ENCODE data around the gene SLC8A1.

SLC8A1 gene

GRCh38 chr2:40049781-40050180 is 402.1 kb downstream of the SLC8A1 start:
- no peak overlapping the region for H4K8ac ChIP-seq (ENCODE audit: low read depth, low read length)
- no peaks in the 10 kb centered on the region for H3K36me3 ChIP-seq (ENCODE audit: control insufficient read depth in 1 of 2, insufficient read depth in 2 of 2, low read length in 2 of 2)
- no CpG with 5 or more reads among the region's 1 CpG for WGBS (ENCODE audit: extremely low coverage, insufficient coverage, insufficient read length)
- H3K79me2 ChIP-seq (ENCODE audit: control insufficient read depth, insufficient read depth, low read length, poor library complexity), result no peaks in the 10 kb centered on the region
- H3K79me1 ChIP-seq (ENCODE audit: low read length), result no peaks in the 10 kb centered on the region
- H3K4ac ChIP-seq (ENCODE audit: low read depth, low read length), result no peak overlapping the region
- H2AFZ ChIP-seq (ENCODE audit: insufficient read depth, low read length, poor library complexity), result no peak overlapping the region
- no peak overlapping the region for H3K18ac ChIP-seq (ENCODE audit: low read length)
- no peak overlapping the region for H3K4me2 ChIP-seq (ENCODE audit: low read length)
- no peaks in the 10 kb centered on the region for H3K4me1 ChIP-seq (ENCODE audit: control insufficient read depth in 1 of 2, insufficient read depth in 2 of 2, low read length in 2 of 2)
- H3K23ac ChIP-seq (ENCODE audit: low read length), result no peak overlapping the region
- H3K14ac ChIP-seq (ENCODE audit: low read length), result no peak overlapping the region
- H4K91ac ChIP-seq (ENCODE audit: low read depth, low read length), result no peak overlapping the region
- H2BK120ac ChIP-seq (ENCODE audit: insufficient read depth, low read length, poor library complexity), result no peak overlapping the region
- no peak overlapping the region for H3K4me3 ChIP-seq (ENCODE audit: low read depth, low read length)
- no peaks in the 10 kb centered on the region for H3K9me3 ChIP-seq (ENCODE audit: insufficient read depth, low read depth, low read length)
- no peaks in the 10 kb centered on the region for H3K27me3 ChIP-seq (ENCODE audit: insufficient read depth, low read length)
- no peak for DNase-seq
- H3K9ac ChIP-seq (ENCODE audit: low read length), result no peak overlapping the region
- H3K27ac ChIP-seq (ENCODE audit: low read depth, low read length), result no peak overlapping the region
- H2AK5ac ChIP-seq (ENCODE audit: low read length), result no peak overlapping the region
- H2BK5ac ChIP-seq (ENCODE audit: low read depth, low read length, poor library complexity), result no peak overlapping the region
- H4K12ac ChIP-seq (ENCODE audit: low read depth, low read length), result no peak overlapping the region
- H2BK12ac ChIP-seq (ENCODE audit: low read length), result no peak overlapping the region

DNA sequence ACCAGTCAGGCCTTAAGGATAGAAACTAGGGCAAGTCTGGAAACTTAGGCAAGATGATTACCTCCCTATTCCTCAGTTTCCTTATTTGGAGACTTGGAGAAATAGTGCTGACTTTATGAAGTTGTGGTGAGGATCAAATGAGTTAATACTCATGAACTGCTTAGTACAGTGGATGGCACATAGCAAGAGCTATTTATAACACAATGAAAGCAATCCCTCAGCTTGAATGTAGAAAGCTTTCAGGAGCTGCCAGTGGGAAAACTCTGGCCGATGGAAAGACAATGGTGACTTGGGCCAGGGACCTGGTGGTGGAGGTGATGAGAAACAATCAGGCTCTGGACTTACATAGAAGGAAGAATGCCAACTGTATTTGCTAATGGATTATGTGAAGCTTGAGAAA is 403.4 kb downstream of the SLC8A1 start:
- Histone ChIP-seq H3K4me3 (ENCODE audit: low read depth, low read length) (no peak overlapping the region), H3K27ac (ENCODE audit: low read depth, low read length) (no peak overlapping the region), H4K91ac (ENCODE audit: low read depth, low read length) (no peak overlapping the region), H3K4ac (ENCODE audit: low read depth, low read length) (no peak overlapping the region), H3K36me3 (ENCODE audit: control insufficient read depth in 1 of 2, insufficient read depth in 2 of 2, low read length in 2 of 2) (no peaks in the 10 kb centered on the region), H3K18ac (ENCODE audit: low read length) (no peak overlapping the region), H3K14ac (ENCODE audit: low read length) (no peak overlapping the region), H2AK5ac (ENCODE audit: low read length) (no peak overlapping the region), H2BK12ac (ENCODE audit: low read length) (no peak overlapping the region), H3K79me2 (ENCODE audit: control insufficient read depth, insufficient read depth, low read length, poor library complexity) (no peaks in the 10 kb centered on the region), H4K8ac (ENCODE audit: low read depth, low read length) (no peak overlapping the region), H3K4me2 (ENCODE audit: low read length) (no peak overlapping the region), H2AFZ (ENCODE audit: insufficient read depth, low read length, poor library complexity) (no peak overlapping the region), H3K9ac (ENCODE audit: low read length) (no peak overlapping the region), H2BK5ac (ENCODE audit: low read depth, low read length, poor library complexity) (no peak overlapping the region), H3K9me3 (ENCODE audit: insufficient read depth, low read depth, low read length) (no peaks in the 10 kb centered on the region), H2BK120ac (ENCODE audit: insufficient read depth, low read length, poor library complexity) (no peak overlapping the region), H3K27me3 (ENCODE audit: insufficient read depth, low read length) (no peaks in the 10 kb centered on the region), H3K79me1 (ENCODE audit: low read length) (no peaks in the 10 kb centered on the region), H3K4me1 (ENCODE audit: control insufficient read depth in 1 of 2, insufficient read depth in 2 of 2, low read length in 2 of 2) (no peaks in the 10 kb centered on the region), H3K23ac (ENCODE audit: low read length) (no peak overlapping the region), H4K12ac (ENCODE audit: low read depth, low read length) (no peak overlapping the region)
- WGBS (ENCODE audit: extremely low coverage, insufficient coverage, insufficient read length), result no CpG with 5 or more reads among the region's 1 CpG
- DNase-seq, result no peak

DNA sequence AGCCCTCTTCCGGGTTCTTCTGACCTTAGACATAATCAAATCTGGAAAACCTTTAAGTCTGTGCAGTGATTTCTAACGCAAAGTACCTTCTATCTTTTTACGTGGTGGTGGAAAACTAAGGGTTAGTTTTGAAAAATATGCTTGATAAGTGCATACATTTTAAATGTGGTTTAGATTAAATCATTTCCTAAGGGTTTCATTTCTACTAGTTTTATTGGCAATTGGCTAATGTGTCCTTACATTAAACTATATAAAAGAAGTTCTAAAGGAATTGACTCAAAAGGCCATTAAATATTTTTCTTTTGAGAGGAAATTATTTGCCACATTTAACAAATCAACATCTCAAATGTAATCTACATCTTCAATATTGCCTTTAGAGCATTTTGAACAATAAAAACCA is 404.5 kb downstream of the SLC8A1 start:
- no peak overlapping the region for H3K4me3 ChIP-seq (ENCODE audit: low read depth, low read length)
- DNase-seq, result no peak
- H2BK12ac ChIP-seq (ENCODE audit: low read length), result no peak overlapping the region
- H3K36me3 ChIP-seq (ENCODE audit: control insufficient read depth in 1 of 2, insufficient read depth in 2 of 2, low read length in 2 of 2), result no peaks in the 10 kb centered on the region
- no peak overlapping the region for H4K91ac ChIP-seq (ENCODE audit: low read depth, low read length)
- H3K27me3 ChIP-seq (ENCODE audit: insufficient read depth, low read length), result no peaks in the 10 kb centered on the region
- no peak overlapping the region for H2AK5ac ChIP-seq (ENCODE audit: low read length)
- no peaks in the 10 kb centered on the region for H3K79me1 ChIP-seq (ENCODE audit: low read length)
- H3K4ac ChIP-seq (ENCODE audit: low read depth, low read length), result no peak overlapping the region
- H3K27ac ChIP-seq (ENCODE audit: low read depth, low read length), result no peak overlapping the region
- H2BK120ac ChIP-seq (ENCODE audit: insufficient read depth, low read length, poor library complexity), result no peak overlapping the region
- H3K4me1 ChIP-seq (ENCODE audit: control insufficient read depth in 1 of 2, insufficient read depth in 2 of 2, low read length in 2 of 2), result no peaks in the 10 kb centered on the region
- no peak overlapping the region for H4K8ac ChIP-seq (ENCODE audit: low read depth, low read length)
- H4K12ac ChIP-seq (ENCODE audit: low read depth, low read length), result no peak overlapping the region
- no peak overlapping the region for H3K18ac ChIP-seq (ENCODE audit: low read length)
- H2AFZ ChIP-seq (ENCODE audit: insufficient read depth, low read length, poor library complexity), result no peak overlapping the region
- H3K79me2 ChIP-seq (ENCODE audit: control insufficient read depth, insufficient read depth, low read length, poor library complexity), result no peaks in the 10 kb centered on the region
- H3K23ac ChIP-seq (ENCODE audit: low read length), result no peak overlapping the region
- no peak overlapping the region for H3K14ac ChIP-seq (ENCODE audit: low read length)
- no peak overlapping the region for H2BK5ac ChIP-seq (ENCODE audit: low read depth, low read length, poor library complexity)
- no peak overlapping the region for H3K4me2 ChIP-seq (ENCODE audit: low read length)
- no peak overlapping the region for H3K9ac ChIP-seq (ENCODE audit: low read length)
- H3K9me3 ChIP-seq (ENCODE audit: insufficient read depth, low read depth, low read length), result no peaks in the 10 kb centered on the region
- WGBS (ENCODE audit: extremely low coverage, insufficient coverage, insufficient read length), result no CpG with 5 or more reads among the region's 3 CpGs
